Measurements from ENCODE around the gene SMARCA4. TPM values are rescaled to one million over a fixed set of nuclear protein-coding genes. Genes with fewer than 3 reads are reported as not detected.

The SMARCA4 gene
- total RNA-seq, 1 experiment from 2014 or later, result 127 TPM

DNA sequence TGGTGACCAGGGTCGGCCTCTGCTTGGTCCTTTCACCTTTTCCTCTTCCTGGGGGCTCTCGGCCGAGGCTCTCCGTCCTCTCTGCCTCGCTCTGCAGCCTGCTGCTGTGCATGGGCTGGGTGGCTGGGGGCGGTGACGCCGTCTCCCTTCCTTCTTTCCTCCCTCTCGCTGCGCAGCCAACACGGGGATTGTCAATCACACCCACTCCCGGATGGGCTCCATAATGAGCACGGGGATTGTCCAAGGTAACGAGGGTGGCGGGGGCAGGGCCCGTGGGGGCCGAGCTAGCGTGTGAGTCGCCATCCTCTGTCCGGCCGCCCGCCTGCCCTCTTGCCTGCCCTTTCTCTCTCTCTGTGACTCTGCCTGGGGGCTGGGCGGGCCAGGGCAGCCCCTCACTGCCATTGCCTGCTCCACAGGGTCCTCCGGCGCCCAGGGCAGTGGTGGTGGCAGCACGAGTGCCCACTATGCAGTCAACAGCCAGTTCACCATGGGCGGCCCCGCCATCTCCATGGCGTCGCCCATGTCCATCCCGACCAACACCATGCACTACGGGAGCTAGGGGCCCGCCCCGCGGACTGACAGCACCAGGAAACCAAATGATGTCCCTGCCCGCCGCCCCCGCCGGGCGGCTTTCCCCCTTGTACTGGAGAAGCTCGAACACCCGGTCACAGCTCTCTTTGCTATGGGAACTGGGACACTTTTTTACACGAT, 39.5 kb upstream of the SMARCA4 start:
- BruUV-seq (replicated peaks), result no TSS peak
- Mint-ChIP-seq H3K4me3 (ENCODE audit: unreplicated experiment) (no peak overlapping the region), H3K4me1 (ENCODE audit: insufficient read depth, unreplicated experiment) (no peaks in the 10 kb centered on the region), H3K9me3 (ENCODE audit: unreplicated experiment) (no peaks in the 10 kb centered on the region), H3K27me3 (ENCODE audit: insufficient read depth, unreplicated experiment) (no peaks in the 10 kb centered on the region), H3K27ac (ENCODE audit: low read depth, unreplicated experiment) (peak overlapping the region; percentile 16), H3K36me3 (ENCODE audit: insufficient read depth, unreplicated experiment) (peaks cover 77% of the 10 kb centered on the region)
- no peak for DNase-seq (ENCODE audit: unreplicated experiment)
- ChIA-PET CTCF (no interaction called here), POLR2A (no interaction called here)
- intact Hi-C loops (cut with micrococcal nuclease), result no loop called here
- TF ChIP-seq, protein P1, sequence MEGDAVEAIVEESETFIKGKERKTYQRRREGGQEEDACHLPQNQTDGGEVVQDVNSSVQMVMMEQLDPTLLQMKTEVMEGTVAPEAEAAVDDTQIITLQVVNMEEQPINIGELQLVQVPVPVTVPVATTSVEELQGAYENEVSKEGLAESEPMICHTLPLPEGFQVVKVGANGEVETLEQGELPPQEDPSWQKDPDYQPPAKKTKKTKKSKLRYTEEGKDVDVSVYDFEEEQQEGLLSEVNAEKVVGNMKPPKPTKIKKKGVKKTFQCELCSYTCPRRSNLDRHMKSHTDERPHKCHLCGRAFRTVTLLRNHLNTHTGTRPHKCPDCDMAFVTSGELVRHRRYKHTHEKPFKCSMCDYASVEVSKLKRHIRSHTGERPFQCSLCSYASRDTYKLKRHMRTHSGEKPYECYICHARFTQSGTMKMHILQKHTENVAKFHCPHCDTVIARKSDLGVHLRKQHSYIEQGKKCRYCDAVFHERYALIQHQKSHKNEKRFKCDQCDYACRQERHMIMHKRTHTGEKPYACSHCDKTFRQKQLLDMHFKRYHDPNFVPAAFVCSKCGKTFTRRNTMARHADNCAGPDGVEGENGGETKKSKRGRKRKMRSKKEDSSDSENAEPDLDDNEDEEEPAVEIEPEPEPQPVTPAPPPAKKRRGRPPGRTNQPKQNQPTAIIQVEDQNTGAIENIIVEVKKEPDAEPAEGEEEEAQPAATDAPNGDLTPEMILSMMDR (IDR thresholded peaks at IDR 0.05; ENCODE audit: unreplicated experiment), result no peak

DNA sequence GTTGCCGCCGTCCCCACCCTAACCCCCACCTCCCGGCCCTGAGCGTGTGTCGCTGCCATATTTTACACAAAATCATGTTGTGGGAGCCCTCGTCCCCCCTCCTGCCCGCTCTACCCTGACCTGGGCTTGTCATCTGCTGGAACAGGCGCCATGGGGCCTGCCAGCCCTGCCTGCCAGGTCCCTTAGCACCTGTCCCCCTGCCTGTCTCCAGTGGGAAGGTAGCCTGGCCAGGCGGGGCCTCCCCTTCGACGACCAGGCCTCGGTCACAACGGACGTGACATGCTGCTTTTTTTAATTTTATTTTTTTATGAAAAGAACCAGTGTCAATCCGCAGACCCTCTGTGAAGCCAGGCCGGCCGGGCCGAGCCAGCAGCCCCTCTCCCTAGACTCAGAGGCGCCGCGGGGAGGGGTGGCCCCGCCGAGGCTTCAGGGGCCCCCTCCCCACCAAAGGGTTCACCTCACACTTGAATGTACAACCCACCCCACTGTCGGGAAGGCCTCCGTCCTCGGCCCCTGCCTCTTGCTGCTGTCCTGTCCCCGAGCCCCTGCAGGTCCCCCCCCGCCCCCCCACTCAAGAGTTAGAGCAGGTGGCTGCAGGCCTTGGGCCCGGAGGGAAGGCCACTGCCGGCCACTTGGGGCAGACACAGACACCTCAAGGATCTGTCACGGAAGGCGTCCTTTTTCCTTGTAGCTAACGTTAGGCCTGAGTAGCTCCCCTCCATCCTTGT, 38.8 kb upstream of the SMARCA4 start:
- CTCF ChIA-PET, result no interaction called here
- Mint-ChIP-seq H3K4me1 (ENCODE audit: insufficient read depth, unreplicated experiment) (no peaks in the 10 kb centered on the region), H3K4me3 (ENCODE audit: unreplicated experiment) (no peak overlapping the region), H3K27ac (ENCODE audit: low read depth, unreplicated experiment) (peak overlapping the region; percentile 16), H3K36me3 (ENCODE audit: insufficient read depth, unreplicated experiment) (peaks cover 73% of the 10 kb centered on the region), H3K27me3 (ENCODE audit: insufficient read depth, unreplicated experiment) (no peaks in the 10 kb centered on the region), H3K9me3 (ENCODE audit: unreplicated experiment) (no peaks in the 10 kb centered on the region)
- intact Hi-C loops (cut with micrococcal nuclease), result no loop called here
- no peak for DNase-seq (ENCODE audit: unreplicated experiment)
- TF ChIP-seq, protein P1 (IDR thresholded peaks at IDR 0.05; ENCODE audit: unreplicated experiment), result no peak
- POLR2A ChIA-PET, result no interaction called here
- no TSS peak for BruUV-seq (replicated peaks)

DNA sequence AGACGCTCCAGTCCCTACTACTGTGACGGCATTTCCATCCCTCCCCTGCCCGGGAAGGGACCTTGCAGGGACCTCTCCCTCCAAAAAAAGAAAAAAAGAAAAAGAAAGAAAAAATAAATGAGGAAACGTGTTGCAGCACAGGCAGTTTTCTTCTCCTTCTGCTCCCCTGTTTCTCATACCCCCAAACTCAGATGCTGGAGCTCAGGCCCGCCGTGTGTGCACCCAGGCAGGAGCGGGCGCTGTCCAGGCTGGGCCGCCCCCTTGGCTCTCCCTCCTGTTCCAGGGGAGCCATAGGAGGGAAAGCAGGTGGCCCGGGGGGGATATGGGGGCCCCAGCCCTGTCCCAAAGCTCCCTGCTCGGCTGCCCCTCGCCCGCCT, 38.2 kb upstream of the SMARCA4 start:
- BruUV-seq (replicated peaks), result TSS peak; percentile 44
- Mint-ChIP-seq H3K27me3 (ENCODE audit: insufficient read depth, unreplicated experiment) (no peaks in the 10 kb centered on the region), H3K36me3 (ENCODE audit: insufficient read depth, unreplicated experiment) (peaks cover 67% of the 10 kb centered on the region), H3K4me1 (ENCODE audit: insufficient read depth, unreplicated experiment) (no peaks in the 10 kb centered on the region), H3K4me3 (ENCODE audit: unreplicated experiment) (no peak overlapping the region), H3K27ac (ENCODE audit: low read depth, unreplicated experiment) (no peak overlapping the region), H3K9me3 (ENCODE audit: unreplicated experiment) (no peaks in the 10 kb centered on the region)
- DNase-seq (ENCODE audit: unreplicated experiment), result no peak
- intact Hi-C loops (cut with micrococcal nuclease), result no loop called here
- TF ChIP-seq, protein P1 (IDR thresholded peaks at IDR 0.05; ENCODE audit: unreplicated experiment), result no peak
- ChIA-PET POLR2A (no interaction called here), CTCF (no interaction called here)

DNA sequence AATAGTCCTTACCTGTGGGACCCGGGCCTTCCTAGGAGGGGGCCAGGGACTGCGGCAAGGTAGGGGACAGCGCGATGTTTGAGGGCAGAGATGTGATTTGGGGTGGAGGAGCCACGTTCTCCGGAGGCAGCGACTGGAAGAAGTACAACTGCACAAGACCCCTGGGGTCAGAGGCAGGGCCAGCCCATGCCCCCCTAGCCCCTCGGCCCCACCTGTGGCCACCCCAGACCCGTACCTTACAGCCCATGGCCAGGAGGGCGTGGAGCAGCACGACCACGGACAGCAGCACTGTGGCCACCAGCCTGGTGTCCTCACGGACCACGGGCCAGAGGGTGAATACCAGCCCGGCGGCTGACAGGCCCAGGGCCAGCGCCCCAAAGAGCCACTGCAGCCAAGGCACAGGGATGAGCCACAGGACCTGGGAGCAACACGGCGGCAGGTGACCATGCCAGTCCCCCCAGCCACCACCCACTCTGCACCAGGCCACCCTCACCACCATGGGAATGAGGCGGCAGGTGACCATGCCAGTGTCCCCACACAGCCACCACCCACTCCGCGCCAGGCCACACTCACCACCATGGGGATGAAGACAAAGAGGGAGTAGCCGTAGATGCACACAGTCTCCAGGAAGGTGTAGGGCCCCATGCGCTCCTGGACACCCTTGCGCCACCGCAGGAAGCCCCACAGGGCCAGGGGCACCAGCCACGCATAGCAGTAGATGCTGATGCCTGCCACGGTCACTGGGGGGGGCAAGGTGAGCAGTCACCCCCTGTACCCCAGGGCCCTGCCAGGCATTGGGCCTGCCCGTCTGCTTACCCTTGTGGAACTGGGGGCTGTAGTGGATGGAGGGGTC, 37.3 kb upstream of the SMARCA4 start:
- CTCF ChIA-PET, result no interaction called here
- Mint-ChIP-seq H3K4me1 (ENCODE audit: insufficient read depth, unreplicated experiment) (no peaks in the 10 kb centered on the region), H3K9me3 (ENCODE audit: unreplicated experiment) (no peaks in the 10 kb centered on the region), H3K4me3 (ENCODE audit: unreplicated experiment) (no peak overlapping the region), H3K27ac (ENCODE audit: low read depth, unreplicated experiment) (no peak overlapping the region), H3K36me3 (ENCODE audit: insufficient read depth, unreplicated experiment) (peaks cover 68% of the 10 kb centered on the region), H3K27me3 (ENCODE audit: insufficient read depth, unreplicated experiment) (no peaks in the 10 kb centered on the region)
- BruUV-seq (replicated peaks), result no TSS peak
- TF ChIP-seq, protein P1 (IDR thresholded peaks at IDR 0.05; ENCODE audit: unreplicated experiment), result no peak
- no peak for DNase-seq (ENCODE audit: unreplicated experiment)
- intact Hi-C loops (cut with micrococcal nuclease), result no loop called here
- POLR2A ChIA-PET, result no interaction called here

All from MCF 10A (cell line).